ENCODE data around the gene HAS3. TPM values are rescaled to one million over a fixed set of nuclear protein-coding genes. Genes with fewer than 3 reads are reported as not detected.
"Not testable (repeated sequence)": the region's sequence is repeated elsewhere in the genome, so short reads cannot be mapped to it uniquely, and the experiment has no call there.

Gene HAS3
- polyA plus RNA-seq, 1 donor (not counting 4 experiments of a cell fraction or from before 2014, with no cell fraction given), result 132 TPM

DNA sequence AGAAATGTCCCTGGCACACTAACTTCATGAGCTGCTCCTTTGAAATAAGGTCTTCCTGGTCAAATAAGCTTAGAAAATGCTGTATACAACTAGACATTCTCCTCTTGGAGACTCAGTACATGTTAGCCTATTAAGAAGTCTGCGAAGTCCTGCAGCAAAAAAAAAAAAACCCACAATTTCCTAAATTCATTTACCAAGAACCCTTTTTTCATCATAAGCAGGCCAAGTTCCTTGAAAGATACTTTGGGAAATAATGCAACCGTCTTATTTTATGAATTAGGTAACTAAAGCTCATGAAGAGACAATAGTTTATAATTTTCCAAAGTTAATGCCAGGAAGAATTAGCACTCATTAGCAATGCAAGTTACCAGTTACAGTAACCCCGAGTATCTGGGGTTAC lies 49.0 kb upstream of the HAS3 start:
- peaks cover 22% of the 10 kb centered on the region for H3K4me1 ChIP-seq (ENCODE audit: control insufficient read depth, extremely low read depth, insufficient read depth, low read length)
- no peak overlapping the region for H2AFZ ChIP-seq (ENCODE audit: control insufficient read depth, low read length)
- no peak overlapping the region for H3K27ac ChIP-seq (ENCODE audit: control insufficient read depth, insufficient read depth, low read length)
- no peak overlapping the region for H3K4me3 ChIP-seq (ENCODE audit: control insufficient read depth in 2 of 3, extremely low read depth in 1 of 3, insufficient read depth in 2 of 3, low read depth in 1 of 3, low read length in 3 of 3)
- TF ChIP-seq CTCF (optimal IDR thresholded peaks at IDR 0.05 in 1 of 3, IDR thresholded peaks at IDR 0.05 in 1 of 3, conservative IDR thresholded peaks at IDR 0.05 in 1 of 3; ENCODE audit: extremely low read depth in 1 of 3, insufficient read depth in 2 of 3, low read length in 3 of 3) (no peak), EZH2 (IDR thresholded peaks at IDR 0.05; ENCODE audit: low read length) (no peak)
- no peaks in the 10 kb centered on the region for H3K9me3 ChIP-seq (ENCODE audit: control insufficient read depth, low read depth, low read length)
- H3K9me1 ChIP-seq (ENCODE audit: control insufficient read depth, extremely low read depth, insufficient read depth, low read length), result no peaks in the 10 kb centered on the region
- H3K79me2 ChIP-seq (ENCODE audit: control insufficient read depth, insufficient read depth, low read length), result no peaks in the 10 kb centered on the region
- dilution Hi-C loops (cut with MboI; ENCODE audit: extremely low pct_ligation_motif_present, low sequenced_read_pairs), result no loop called here
- FAIRE-seq, result no peak
- DNase-seq (ENCODE audit: low read depth, low spot score), result no peak
- H3K9ac ChIP-seq (ENCODE audit: control insufficient read depth, extremely low read depth, insufficient read depth, low read length), result no peak overlapping the region
- no peak overlapping the region for H3K4me2 ChIP-seq (ENCODE audit: control insufficient read depth, extremely low read depth, insufficient read depth, low read depth, low read length)
- peaks cover 0 to 2% of the 10 kb centered on the region in 2 experiments for H3K36me3 ChIP-seq (ENCODE audit: control insufficient read depth in 2 of 2, extremely low read depth in 1 of 2, insufficient read depth in 2 of 2, low read length in 2 of 2)
- no peaks in the 10 kb centered on the region for H4K20me1 ChIP-seq (ENCODE audit: control insufficient read depth, extremely low read depth, insufficient read depth, low read length)
- H3K27me3 ChIP-seq (ENCODE audit: control insufficient read depth, extremely low read depth, insufficient read depth, low read length), result no peaks in the 10 kb centered on the region

DNA sequence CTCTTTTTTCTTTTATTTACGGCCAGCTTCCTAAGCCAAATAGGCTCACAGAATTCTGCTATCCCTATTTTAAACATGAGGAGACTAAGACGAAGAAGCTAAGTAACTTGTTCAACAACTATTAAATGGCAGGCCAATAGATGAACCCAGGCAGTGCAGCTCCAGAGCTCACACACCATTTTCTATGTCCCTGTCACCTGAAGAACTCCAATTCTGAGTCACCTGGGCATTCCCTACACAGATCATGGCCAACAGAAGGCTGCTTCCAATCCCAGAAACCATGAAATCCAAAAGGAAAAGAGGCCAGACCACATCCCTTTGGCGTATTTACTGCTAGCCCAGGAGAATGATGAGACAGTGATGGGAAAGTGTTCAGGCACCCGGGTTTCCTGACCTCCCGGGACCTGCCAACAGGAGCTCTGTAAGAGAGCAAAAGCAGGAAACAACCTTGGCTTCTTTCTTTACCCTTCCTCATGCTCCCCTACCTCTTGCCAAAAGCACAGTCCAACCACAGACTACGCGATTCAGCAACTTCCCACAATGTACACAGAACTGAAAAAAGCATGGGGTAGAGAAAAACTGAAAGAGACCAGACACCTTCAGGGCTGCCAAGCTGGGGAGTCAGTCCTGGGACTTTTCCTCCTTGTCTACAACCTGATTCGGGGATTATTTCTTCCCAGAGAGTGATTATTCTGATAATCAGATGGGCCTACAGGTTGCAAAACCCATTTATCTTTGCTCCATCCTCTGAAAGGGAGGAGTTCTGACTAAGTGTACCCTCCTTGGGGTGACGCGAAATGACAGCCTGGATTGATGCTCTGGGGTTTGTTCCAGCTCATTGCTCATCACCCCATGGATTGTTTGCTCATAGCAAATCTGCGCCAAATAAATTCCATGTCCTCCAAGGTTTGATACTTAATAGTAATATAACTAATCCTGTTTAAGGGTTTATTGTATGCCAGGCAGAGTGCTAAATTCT lies 47.8 kb upstream of the HAS3 start:
- Histone ChIP-seq H3K36me3 (ENCODE audit: control insufficient read depth in 2 of 2, extremely low read depth in 1 of 2, insufficient read depth in 2 of 2, low read length in 2 of 2) (no peaks in the 10 kb centered on the region), H3K9me1 (ENCODE audit: control insufficient read depth, extremely low read depth, insufficient read depth, low read length) (no peaks in the 10 kb centered on the region), H3K9me3 (ENCODE audit: control insufficient read depth, low read depth, low read length) (no peaks in the 10 kb centered on the region), H2AFZ (ENCODE audit: control insufficient read depth, low read length) (peak overlapping the region; percentile 63), H3K9ac (ENCODE audit: control insufficient read depth, extremely low read depth, insufficient read depth, low read length) (peak overlapping the region; percentile 57), H3K4me3 (ENCODE audit: control insufficient read depth in 2 of 3, extremely low read depth in 1 of 3, insufficient read depth in 2 of 3, low read depth in 1 of 3, low read length in 3 of 3) (no peak overlapping the region), H3K79me2 (ENCODE audit: control insufficient read depth, insufficient read depth, low read length) (no peaks in the 10 kb centered on the region), H3K4me1 (ENCODE audit: control insufficient read depth, extremely low read depth, insufficient read depth, low read length) (peaks cover 22% of the 10 kb centered on the region), H4K20me1 (ENCODE audit: control insufficient read depth, extremely low read depth, insufficient read depth, low read length) (no peaks in the 10 kb centered on the region), H3K4me2 (ENCODE audit: control insufficient read depth, extremely low read depth, insufficient read depth, low read depth, low read length) (peak overlapping the region; percentile 81), H3K27ac (ENCODE audit: control insufficient read depth, insufficient read depth, low read length) (peak overlapping the region; percentile 82), H3K27me3 (ENCODE audit: control insufficient read depth, extremely low read depth, insufficient read depth, low read length) (no peaks in the 10 kb centered on the region)
- DNase-seq (ENCODE audit: low read depth, low spot score) (no peak), FAIRE-seq (peak; percentile 67)
- dilution Hi-C loops (cut with MboI; ENCODE audit: extremely low pct_ligation_motif_present, low sequenced_read_pairs), result no loop called here
- no peak for TF ChIP-seq CTCF (optimal IDR thresholded peaks at IDR 0.05 in 1 of 3, IDR thresholded peaks at IDR 0.05 in 1 of 3, conservative IDR thresholded peaks at IDR 0.05 in 1 of 3; ENCODE audit: extremely low read depth in 1 of 3, insufficient read depth in 2 of 3, low read length in 3 of 3)
- no peak for TF ChIP-seq EZH2 (IDR thresholded peaks at IDR 0.05; ENCODE audit: low read length)

- H3K27ac ChIP-seq (ENCODE audit: control insufficient read depth, insufficient read depth, low read length); H3K9ac ChIP-seq (ENCODE audit: control insufficient read depth, extremely low read depth, insufficient read depth, low read length); H3K4me1 ChIP-seq (ENCODE audit: control insufficient read depth, extremely low read depth, insufficient read depth, low read length); H3K27me3 ChIP-seq (ENCODE audit: control insufficient read depth, extremely low read depth, insufficient read depth, low read length); H4K20me1 ChIP-seq (ENCODE audit: control insufficient read depth, extremely low read depth, insufficient read depth, low read length); H3K79me2 ChIP-seq (ENCODE audit: control insufficient read depth, insufficient read depth, low read length); H3K4me2 ChIP-seq (ENCODE audit: control insufficient read depth, extremely low read depth, insufficient read depth, low read depth, low read length); dilution Hi-C loops (cut with MboI; ENCODE audit: extremely low pct_ligation_motif_present, low sequenced_read_pairs); H3K4me3 ChIP-seq (ENCODE audit: control insufficient read depth in 2 of 3, extremely low read depth in 1 of 3, insufficient read depth in 2 of 3, low read depth in 1 of 3, low read length in 3 of 3); FAIRE-seq; H2AFZ ChIP-seq (ENCODE audit: control insufficient read depth, low read length); DNase-seq (ENCODE audit: low read depth, low spot score); H3K9me3 ChIP-seq (ENCODE audit: control insufficient read depth, low read depth, low read length); H3K36me3 ChIP-seq (ENCODE audit: control insufficient read depth in 2 of 2, extremely low read depth in 1 of 2, insufficient read depth in 2 of 2, low read length in 2 of 2); H3K9me1 ChIP-seq (ENCODE audit: control insufficient read depth, extremely low read depth, insufficient read depth, low read length): not testable (repeated sequence)
Measured at GRCh38 chr16:69063491-69063890, 42.0 kb upstream of the HAS3 start.
